NAMALWA (cell line): ENCODE results near the gene SPDYE3.

Experiments
- DNase-seq: peaks from one replicate; pipeline ENCODE4 v3.0.0-alpha.2; 2015; ENCODE audit warnings: low spot score

Gene SPDYE3

GRCh38 chr7:100370746-100371145 is 63.2 kb downstream of the SPDYE3 start:
- no peak for DNase-seq

GRCh38 chr7:100371561-100372171 is 64.2 kb downstream of the SPDYE3 start:
- no peak for DNase-seq
